Dendritic cell treated with granulocyte-macrophage colony-stimulating factor and Interleukin-4, amounts not matched to agents 40 ng/mL and 50 ng/mL, for 4 days (primary cell): ENCODE measurements around the gene B3GNT5.
A peak's percentile ranks its signal among the peaks of the same experiment; 100 is the strongest.

Source experiments
- H3K27ac Mint-ChIP-seq: one replicate; pipeline ENCODE4 v1.8.0; 2022; ENCODE audit warnings: mild to moderate bottlenecking, mixed read lengths
- H3K27me3 Mint-ChIP-seq: one replicate; pipeline ENCODE4 v1.8.0; 2022; ENCODE audit warnings: mild to moderate bottlenecking, mixed read lengths
- H3K36me3 Mint-ChIP-seq: one replicate; pipeline ENCODE4 v1.8.0; 2022; ENCODE audit warnings: low read depth, mixed read lengths
- H3K4me1 Mint-ChIP-seq: one replicate; pipeline ENCODE4 v1.8.0; 2022; ENCODE audit warnings: low read depth, mixed read lengths
- H3K4me3 Mint-ChIP-seq: one replicate; pipeline ENCODE4 v1.8.0; 2022; ENCODE audit warnings: mild to moderate bottlenecking, moderate library complexity, mixed read lengths
- H3K9me3 Mint-ChIP-seq: one replicate; pipeline ENCODE4 v1.8.0; 2022; ENCODE audit warnings: mixed read lengths
- intact Hi-C: fragments of 100-400 bp; cut with micrococcal nuclease; formaldehyde crosslinking; loops from one replicate; pipeline ENCODE4 v1.15.0; 2022

Gene B3GNT5

GRCh38 chr3:183278479-183279088 lies 25.5 kb downstream of the B3GNT5 start:
- Mint-ChIP-seq H3K27ac (no peak overlapping the region), H3K4me1 (peaks cover 40% of the 10 kb centered on the region), H3K36me3 (peaks cover 28% of the 10 kb centered on the region), H3K9me3 (no peaks in the 10 kb centered on the region), H3K4me3 (no peak overlapping the region), H3K27me3 (no peaks in the 10 kb centered on the region)
- intact Hi-C loops: no loop called here

GRCh38 chr3:183279371-183279770 lies 26.3 kb downstream of the B3GNT5 start:
- peaks cover 20% of the 10 kb centered on the region for H3K36me3 Mint-ChIP-seq
- no peak overlapping the region for H3K4me3 Mint-ChIP-seq
- H3K4me1 Mint-ChIP-seq: peaks cover 37% of the 10 kb centered on the region
- no peaks in the 10 kb centered on the region for H3K27me3 Mint-ChIP-seq
- intact Hi-C loops: no loop called here
- H3K9me3 Mint-ChIP-seq: no peaks in the 10 kb centered on the region
- no peak overlapping the region for H3K27ac Mint-ChIP-seq

- Mint-ChIP-seq H3K9me3 (no peaks in the 10 kb centered on the region), H3K4me1 (peaks cover 27% of the 10 kb centered on the region), H3K27me3 (no peaks in the 10 kb centered on the region), H3K36me3 (peaks cover 11% of the 10 kb centered on the region), H3K4me3 (no peak overlapping the region), H3K27ac (peak overlapping the region; percentile 51)
- intact Hi-C loops: no loop called here
Observed at GRCh38 chr3:183281126-183281797, 28.2 kb downstream of the B3GNT5 start.

- H3K27ac Mint-ChIP-seq: no peak overlapping the region
Observed at GRCh38 chr3:183283886-183284285, 30.8 kb downstream of the B3GNT5 start.

GRCh38 chr3:183284570-183284969 lies 31.5 kb downstream of the B3GNT5 start:
- no peaks in the 10 kb centered on the region for H3K9me3 Mint-ChIP-seq
- no peak overlapping the region for H3K4me3 Mint-ChIP-seq
- intact Hi-C loops: no loop called here
- H3K36me3 Mint-ChIP-seq: no peaks in the 10 kb centered on the region
- H3K27me3 Mint-ChIP-seq: no peaks in the 10 kb centered on the region
- no peak overlapping the region for H3K27ac Mint-ChIP-seq
- peaks cover 38% of the 10 kb centered on the region for H3K4me1 Mint-ChIP-seq

More at GRCh38 chr3:183283886-183284285, 30.8 kb downstream of the B3GNT5 start:
- Mint-ChIP-seq H3K27me3 (no peaks in the 10 kb centered on the region), H3K4me3 (no peak overlapping the region), H3K9me3 (no peaks in the 10 kb centered on the region), H3K4me1 (peaks cover 38% of the 10 kb centered on the region), H3K36me3 (no peaks in the 10 kb centered on the region)
- intact Hi-C loops: no loop called here

- peak overlapping the region; percentile 82 for H3K27ac Mint-ChIP-seq
Observed at GRCh38 chr3:183285318-183285717, 32.3 kb downstream of the B3GNT5 start.

GRCh38 chr3:183285828-183286457 lies 32.9 kb downstream of the B3GNT5 start:
- H3K9me3 Mint-ChIP-seq: no peaks in the 10 kb centered on the region
- peaks cover 38% of the 10 kb centered on the region for H3K4me1 Mint-ChIP-seq
- peak overlapping the region; percentile 82 for H3K27ac Mint-ChIP-seq
- intact Hi-C loops: loop anchor here (2.0 kb wide), 1 partner anchor 21 kb away; no protein-coding TSS in a partner anchor
- H3K36me3 Mint-ChIP-seq: no peaks in the 10 kb centered on the region
- peak overlapping the region; percentile 6 for H3K4me3 Mint-ChIP-seq
- H3K27me3 Mint-ChIP-seq: no peaks in the 10 kb centered on the region

More at GRCh38 chr3:183285318-183285717, 32.3 kb downstream of the B3GNT5 start:
- Mint-ChIP-seq H3K27me3 (no peaks in the 10 kb centered on the region), H3K9me3 (no peaks in the 10 kb centered on the region), H3K36me3 (no peaks in the 10 kb centered on the region), H3K4me1 (peaks cover 38% of the 10 kb centered on the region), H3K4me3 (no peak overlapping the region)
- intact Hi-C loops: no loop called here

GRCh38 chr3:183287301-183287971 lies 34.4 kb downstream of the B3GNT5 start:
- Mint-ChIP-seq H3K9me3 (no peaks in the 10 kb centered on the region), H3K4me3 (no peak overlapping the region), H3K27ac (peak overlapping the region; percentile 82), H3K36me3 (no peaks in the 10 kb centered on the region), H3K4me1 (peaks cover 31% of the 10 kb centered on the region), H3K27me3 (no peaks in the 10 kb centered on the region)
- intact Hi-C loops: loop anchor here (2.0 kb wide), 1 partner anchor 19 kb away; no protein-coding TSS in a partner anchor

GRCh38 chr3:183288117-183288516 lies 35.1 kb downstream of the B3GNT5 start:
- Mint-ChIP-seq H3K27me3 (no peaks in the 10 kb centered on the region), H3K27ac (no peak overlapping the region), H3K4me1 (peaks cover 26% of the 10 kb centered on the region), H3K9me3 (no peaks in the 10 kb centered on the region), H3K36me3 (no peaks in the 10 kb centered on the region), H3K4me3 (no peak overlapping the region)
- intact Hi-C loops: no loop called here

- H3K4me1 Mint-ChIP-seq: peaks cover 25% of the 10 kb centered on the region
- H3K4me3 Mint-ChIP-seq: no peak overlapping the region
- no peak overlapping the region for H3K27ac Mint-ChIP-seq
- H3K36me3 Mint-ChIP-seq: no peaks in the 10 kb centered on the region
- no peaks in the 10 kb centered on the region for H3K9me3 Mint-ChIP-seq
- no peaks in the 10 kb centered on the region for H3K27me3 Mint-ChIP-seq
- intact Hi-C loops: no loop called here
Observed at GRCh38 chr3:183290216-183290615, 37.2 kb downstream of the B3GNT5 start.

- H3K9me3 Mint-ChIP-seq: peaks cover 8% of the 10 kb centered on the region
- peaks cover 28% of the 10 kb centered on the region for H3K4me1 Mint-ChIP-seq
- intact Hi-C loops: no loop called here
Observed at GRCh38 chr3:183291497-183292031, 38.5 kb downstream of the B3GNT5 start.

GRCh38 chr3:183293966-183294365 lies 40.9 kb downstream of the B3GNT5 start:
- H3K36me3 Mint-ChIP-seq: peaks cover 9% of the 10 kb centered on the region
- no peak overlapping the region for H3K27ac Mint-ChIP-seq
- intact Hi-C loops: no loop called here
- no peaks in the 10 kb centered on the region for H3K27me3 Mint-ChIP-seq
- H3K4me3 Mint-ChIP-seq: no peak overlapping the region
- H3K9me3 Mint-ChIP-seq: peaks cover 10% of the 10 kb centered on the region
- H3K4me1 Mint-ChIP-seq: peaks cover 33% of the 10 kb centered on the region

More at GRCh38 chr3:183291497-183292031, 38.5 kb downstream of the B3GNT5 start:
- no peaks in the 10 kb centered on the region for H3K27me3 Mint-ChIP-seq
- peaks cover 7% of the 10 kb centered on the region for H3K36me3 Mint-ChIP-seq
- no peak overlapping the region for H3K27ac Mint-ChIP-seq
- H3K4me3 Mint-ChIP-seq: no peak overlapping the region

GRCh38 chr3:183295211-183295610 lies 42.2 kb downstream of the B3GNT5 start:
- intact Hi-C loops: loop anchor here (5.0 kb wide), 1 partner anchor 33 kb away; no protein-coding TSS in a partner anchor
- peaks cover 9% of the 10 kb centered on the region for H3K36me3 Mint-ChIP-seq
- peaks cover 10% of the 10 kb centered on the region for H3K9me3 Mint-ChIP-seq
- H3K4me1 Mint-ChIP-seq: peaks cover 37% of the 10 kb centered on the region
- H3K4me3 Mint-ChIP-seq: no peak overlapping the region
- no peak overlapping the region for H3K27ac Mint-ChIP-seq
- H3K27me3 Mint-ChIP-seq: no peaks in the 10 kb centered on the region
